OCI-LY1 (cell line): ENCODE results near the gene ADAM22.

Source experiments
- H2AFZ ChIP-seq: fragments of 200-600 bp; sonication (generic), shearing (Covaris generic); 2 replicates; pipeline ENCODE4 v1.6.0; 2014; ENCODE audit warnings: antibody characterized with exemption, mild to moderate bottlenecking, low read length
- H3F3A ChIP-seq: fragments of 200-600 bp; sonication (generic), shearing (Covaris generic); 2 replicates; pipeline ENCODE4 v1.6.0; 2014; ENCODE audit warnings: mild to moderate bottlenecking, antibody characterized with exemption, low read length, moderate library complexity; ENCODE audit not compliant: insufficient read depth
- H3K27ac ChIP-seq: fragments of 200-600 bp; sonication (generic); 2 replicates; pipeline ENCODE4 v1.5.1; 2014; ENCODE audit warnings: low read length, mixed run types, mild to moderate bottlenecking, low read depth; ENCODE audit not compliant: poor library complexity, severe bottlenecking
- H3K27me3 ChIP-seq: fragments of 200-600 bp; sonication (generic); 2 replicates; pipeline ENCODE4 v1.6.0; 2014; ENCODE audit warnings: antibody characterized with exemption, mild to moderate bottlenecking, low read length, moderate library complexity; ENCODE audit not compliant: insufficient read depth
- H3K36me3 ChIP-seq: fragments of 200-600 bp; sonication (generic); 2 replicates; pipeline ENCODE4 v1.6.1; 2014; ENCODE audit warnings: mild to moderate bottlenecking, antibody characterized with exemption, low read length, moderate library complexity, mixed read lengths; ENCODE audit not compliant: insufficient read depth
- H3K4me1 ChIP-seq: fragments of 200-600 bp; sonication (generic); 2 replicates; pipeline ENCODE4 v1.5.1; 2014; ENCODE audit warnings: mild to moderate bottlenecking, low read length, moderate library complexity; ENCODE audit not compliant: insufficient read depth, severe bottlenecking
- H3K4me2 ChIP-seq: fragments of 200-600 bp; sonication (generic), shearing (Covaris generic); 2 replicates; pipeline ENCODE4 v1.6.1; 2014; ENCODE audit warnings: low read length
- H3K4me3 ChIP-seq: fragments of 200-600 bp; sonication (generic); 2 replicates; pipeline ENCODE4 v1.5.1; 2014; ENCODE audit warnings: low read length, low read depth, mild to moderate bottlenecking, mixed read lengths; ENCODE audit not compliant: poor library complexity, severe bottlenecking
- H3K79me2 ChIP-seq: fragments of 200-600 bp; shearing (Covaris generic); 2 replicates; pipeline ENCODE4 v1.6.1; 2016; ENCODE audit warnings: mixed run types, low read length, mixed read lengths; ENCODE audit not compliant: insufficient read depth
- H3K9ac ChIP-seq: fragments of 200-600 bp; sonication (generic), shearing (Covaris generic); 2 replicates; pipeline ENCODE4 v1.6.1; 2014; ENCODE audit warnings: mild to moderate bottlenecking, low read length, mixed read lengths
- H3K9me2 ChIP-seq: fragments of 200-600 bp; sonication (generic), shearing (Covaris generic); 2 replicates; pipeline ENCODE4 v1.6.1; 2014; ENCODE audit warnings: low read depth, mild to moderate bottlenecking, low read length, mixed read lengths
- H3K9me3 ChIP-seq: fragments of 200-600 bp; shearing (Covaris generic); 2 replicates; pipeline ENCODE4 v1.6.1; 2014; ENCODE audit warnings: low read length, mixed read lengths
- H4K20me1 ChIP-seq: fragments of 200-600 bp; sonication (generic), shearing (Covaris generic); 2 replicates; pipeline ENCODE4 v1.6.0; 2016; ENCODE audit warnings: mild to moderate bottlenecking, low read length; ENCODE audit not compliant: insufficient read depth
- EZH2 ChIP-seq: fragments of 200-600 bp; sonication (generic), shearing (Covaris generic); IDR thresholded peaks from 2 replicates; pipeline ENCODE4 v1.8.0; 2017; ENCODE audit warnings: borderline replicate concordance, mixed run types, mild to moderate bottlenecking, antibody characterized with exemption, low read length, moderate library complexity, mixed read lengths
- TF ChIP-seq, protein P1 (sequence below): fragments of 200-600 bp; sonication (generic), shearing (Covaris generic); IDR thresholded peaks from 2 replicates; pipeline ENCODE4 v1.5.1; 2017; ENCODE audit warnings: mild to moderate bottlenecking, antibody characterized with exemption, low read length, moderate library complexity, mixed read lengths

ADAM22 gene

DNA sequence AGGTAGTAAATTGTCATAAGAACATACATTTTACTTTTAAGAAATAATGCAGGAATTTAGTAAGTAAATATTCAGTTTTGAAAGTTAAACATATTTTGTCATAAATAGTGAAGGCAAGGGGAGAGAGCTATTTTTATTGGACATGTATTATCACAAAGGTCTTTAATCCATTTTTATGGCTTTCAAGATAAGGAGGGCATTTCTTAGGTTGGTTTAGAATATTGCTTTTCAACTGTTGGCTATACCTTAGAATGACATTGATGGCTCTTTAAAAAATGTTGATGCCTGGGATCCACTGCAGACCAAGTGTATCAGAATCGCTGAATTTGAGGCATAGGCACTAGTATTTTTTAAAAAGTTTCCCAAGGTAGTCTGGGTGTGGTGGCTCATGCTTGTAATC is 34.0 kb downstream of the ADAM22 start:
- Histone ChIP-seq H2AFZ (no peak overlapping the region), H3K27me3 (no peaks in the 10 kb centered on the region), H3K4me1 (no peaks in the 10 kb centered on the region), H3K9ac (no peak overlapping the region), H4K20me1 (no peaks in the 10 kb centered on the region), H3F3A (no peaks in the 10 kb centered on the region), H3K4me2 (no peak overlapping the region), H3K27ac (no peak overlapping the region), H3K36me3 (no peaks in the 10 kb centered on the region; the same call in 1 of the 2 replicates), H3K9me2 (no peaks in the 10 kb centered on the region), H3K9me3 (no peaks in the 10 kb centered on the region), H3K4me3 (no peak overlapping the region), H3K79me2 (no peaks in the 10 kb centered on the region)
- TF ChIP-seq, protein P1, sequence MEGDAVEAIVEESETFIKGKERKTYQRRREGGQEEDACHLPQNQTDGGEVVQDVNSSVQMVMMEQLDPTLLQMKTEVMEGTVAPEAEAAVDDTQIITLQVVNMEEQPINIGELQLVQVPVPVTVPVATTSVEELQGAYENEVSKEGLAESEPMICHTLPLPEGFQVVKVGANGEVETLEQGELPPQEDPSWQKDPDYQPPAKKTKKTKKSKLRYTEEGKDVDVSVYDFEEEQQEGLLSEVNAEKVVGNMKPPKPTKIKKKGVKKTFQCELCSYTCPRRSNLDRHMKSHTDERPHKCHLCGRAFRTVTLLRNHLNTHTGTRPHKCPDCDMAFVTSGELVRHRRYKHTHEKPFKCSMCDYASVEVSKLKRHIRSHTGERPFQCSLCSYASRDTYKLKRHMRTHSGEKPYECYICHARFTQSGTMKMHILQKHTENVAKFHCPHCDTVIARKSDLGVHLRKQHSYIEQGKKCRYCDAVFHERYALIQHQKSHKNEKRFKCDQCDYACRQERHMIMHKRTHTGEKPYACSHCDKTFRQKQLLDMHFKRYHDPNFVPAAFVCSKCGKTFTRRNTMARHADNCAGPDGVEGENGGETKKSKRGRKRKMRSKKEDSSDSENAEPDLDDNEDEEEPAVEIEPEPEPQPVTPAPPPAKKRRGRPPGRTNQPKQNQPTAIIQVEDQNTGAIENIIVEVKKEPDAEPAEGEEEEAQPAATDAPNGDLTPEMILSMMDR = no peak
- TF ChIP-seq EZH2 = no peak

DNA sequence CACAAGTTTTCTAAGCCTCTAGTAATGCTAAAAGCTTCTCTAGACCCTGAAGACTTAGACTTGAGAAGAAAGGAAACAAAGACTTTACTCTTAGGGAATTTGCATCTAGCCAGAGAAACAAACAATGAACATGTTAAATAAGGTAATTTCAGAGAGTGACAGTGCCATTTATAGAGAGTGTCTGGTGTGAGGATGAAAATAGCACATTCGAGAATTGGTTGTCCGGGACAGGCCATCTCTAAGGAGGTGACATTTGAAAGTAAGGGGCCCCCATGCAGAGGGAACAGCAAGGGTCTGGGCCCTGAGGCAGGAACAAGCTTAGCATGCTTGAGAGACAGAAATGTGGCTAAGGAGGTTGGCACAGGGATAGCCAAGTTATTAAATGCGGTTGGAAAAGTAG is 48.1 kb downstream of the ADAM22 start:
- Histone ChIP-seq H3K9me2 (no peaks in the 10 kb centered on the region), H3K4me1 (no peaks in the 10 kb centered on the region), H3F3A (0 out of 2 replicates have a peak, but pooled peaks cover 4% of the 10 kb centered on the region), H3K9ac (no peak overlapping the region), H3K4me3 (no peak overlapping the region), H3K36me3 (no peaks in the 10 kb centered on the region; the same call in 1 of the 2 replicates), H2AFZ (no peak overlapping the region), H3K27ac (no peak overlapping the region), H3K79me2 (no peaks in the 10 kb centered on the region), H3K4me2 (no peak overlapping the region), H3K27me3 (no peaks in the 10 kb centered on the region), H3K9me3 (no peaks in the 10 kb centered on the region), H4K20me1 (no peaks in the 10 kb centered on the region)
- TF ChIP-seq, protein P1 = no peak
- no peak for TF ChIP-seq EZH2

DNA sequence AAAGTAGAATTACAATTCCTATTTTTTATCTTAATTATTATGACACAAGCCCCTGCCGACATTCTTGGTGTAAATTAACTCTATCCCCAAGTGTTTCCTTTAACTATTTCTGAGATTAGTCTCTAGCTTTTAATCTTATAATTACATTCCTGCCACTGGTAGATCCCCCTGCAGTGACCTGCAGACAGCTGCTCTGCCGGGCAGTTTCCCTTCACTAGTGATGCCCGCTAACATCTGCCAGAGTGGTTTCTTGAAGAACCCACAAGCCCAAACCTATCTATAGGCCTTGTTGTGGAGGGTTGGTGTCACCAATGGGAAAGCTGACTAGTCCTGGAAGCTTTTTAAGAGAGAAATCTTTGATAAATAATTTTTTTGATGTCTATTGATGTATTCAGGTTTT is 50.0 kb downstream of the ADAM22 start:
- no peak overlapping the region for H3K9ac ChIP-seq
- no peaks in the 10 kb centered on the region; the same call in 1 of the 2 replicates for H3K36me3 ChIP-seq
- H4K20me1 ChIP-seq = no peaks in the 10 kb centered on the region
- H3F3A ChIP-seq = no peaks in the 10 kb centered on the region
- H3K4me3 ChIP-seq = no peak overlapping the region
- no peak overlapping the region for H3K4me2 ChIP-seq
- no peaks in the 10 kb centered on the region for H3K9me3 ChIP-seq
- H3K27ac ChIP-seq = no peak overlapping the region
- H3K4me1 ChIP-seq = no peaks in the 10 kb centered on the region
- no peaks in the 10 kb centered on the region for H3K9me2 ChIP-seq
- H2AFZ ChIP-seq = no peak overlapping the region
- no peak for TF ChIP-seq EZH2
- TF ChIP-seq, protein P1 = no peak
- H3K79me2 ChIP-seq = no peaks in the 10 kb centered on the region
- H3K27me3 ChIP-seq = no peaks in the 10 kb centered on the region
